IMR-90 (cell line): ENCODE results near the gene PYROXD2. TPM values are rescaled to one million over a fixed set of nuclear protein-coding genes. Genes with fewer than 3 reads are reported as not detected.

Experiments used
- ATAC-seq: fragments of 200-7000 bp; cut with Tn5 transposase; 2 replicates; pipeline ENCODE4 v1.9.1; 2020; ENCODE audit warnings: low read depth, mild to moderate bottlenecking, moderate library complexity
- BruUV-seq: library from RNA; stranded (reverse); fragments of 400-500 nt; replicated peaks from 2 replicates; lab custom pipeline; 2021; lab: Mats Ljungman, UMichigan
- CTCF ChIA-PET: fragments of 300-600 bp; formaldehyde crosslinking; extraction: SDS; loops from one replicate; lab custom pipeline; 2021; ENCODE audit warnings: antibody characterized with exemption; lab: Yijun Ruan, JAX
- POLR2A ChIA-PET: fragments of 300-600 bp; sonication (Branson Sonifier 250); formaldehyde crosslinking; loops from one replicate; lab custom pipeline; 2022; ENCODE audit warnings: antibody characterized with exemption; ENCODE audit not compliant: unreplicated experiment; lab: Charles Lee
- DNase-seq: peaks from one replicate; pipeline ENCODE4 v3.0.0; 2013
- H2AFZ ChIP-seq: replicated peaks from 2 replicates; pipeline ENCODE3; 2013; ENCODE audit warnings: low read length, mild to moderate bottlenecking; ENCODE audit not compliant: poor library complexity
- H2AK5ac ChIP-seq: 2 replicates; pipeline ENCODE4 v1.6.1; 2013; ENCODE audit warnings: low read depth, low read length, inconsistent platforms
- H2AK9ac ChIP-seq: replicated peaks from 2 replicates; pipeline ENCODE3; 2013; ENCODE audit warnings: mild to moderate bottlenecking, low read depth, low read length, moderate library complexity; ENCODE audit not compliant: poor library complexity
- H2BK120ac ChIP-seq: 2 replicates; pipeline ENCODE4 v1.6.1; 2013; ENCODE audit warnings: low read depth, low read length, inconsistent platforms
- H2BK15ac ChIP-seq: 3 replicates; pipeline ENCODE4 v1.6.1; 2013; ENCODE audit warnings: low read depth, low read length, inconsistent platforms
- H2BK20ac ChIP-seq: 2 replicates; pipeline ENCODE4 v1.6.1; 2013; ENCODE audit warnings: low read depth, mild to moderate bottlenecking, inconsistent platforms, low read length, moderate library complexity
- H2BK5ac ChIP-seq: 2 replicates; pipeline ENCODE4 v1.6.1; 2013; ENCODE audit warnings: mild to moderate bottlenecking, low read depth, low read length, inconsistent platforms; ENCODE audit not compliant: poor library complexity, severe bottlenecking
- H3K14ac ChIP-seq: replicated peaks from 2 replicates; pipeline ENCODE4 v1.6.1; 2013; ENCODE audit warnings: low read depth, low read length, inconsistent platforms
- H3K18ac ChIP-seq: 2 replicates; pipeline ENCODE4 v1.6.1; 2013; ENCODE audit warnings: low read depth, low read length, control low read depth
- H3K23ac ChIP-seq: 2 replicates; pipeline ENCODE4 v1.6.1; 2013; ENCODE audit warnings: low read depth, low read length, inconsistent platforms
- H3K27ac ChIP-seq: 2 replicates; pipeline ENCODE4 v1.5.1; 2013; ENCODE audit warnings: mild to moderate bottlenecking, control low read depth, low read length; ENCODE audit not compliant: insufficient read depth
- H3K27me3 ChIP-seq: 2 replicates; pipeline ENCODE4 v1.6.1; 2013; ENCODE audit warnings: low read length; ENCODE audit not compliant: control insufficient read depth, insufficient read depth
- H3K36me3 ChIP-seq: 2 replicates; pipeline ENCODE4 v1.6.1; 2013; ENCODE audit warnings: low read length, mixed read lengths; ENCODE audit not compliant: control insufficient read depth, insufficient read depth
- H3K4ac ChIP-seq: 2 replicates; pipeline ENCODE4 v1.6.1; 2013; ENCODE audit warnings: low read depth, low read length, inconsistent platforms
- H3K4me1 ChIP-seq: 2 replicates; pipeline ENCODE4 v1.6.1; 2013; ENCODE audit warnings: low read length, mixed read lengths; ENCODE audit not compliant: control insufficient read depth, insufficient read depth
- H3K4me2 ChIP-seq: 2 replicates; pipeline ENCODE4 v1.6.1; 2013; ENCODE audit warnings: low read depth, mild to moderate bottlenecking, control low read depth, low read length, moderate library complexity
- H3K4me3 ChIP-seq: 2 replicates; pipeline ENCODE4 v1.5.1; 2013; ENCODE audit warnings: low read depth, mild to moderate bottlenecking, control low read depth, low read length, moderate library complexity; ENCODE audit not compliant: insufficient read depth
- H3K56ac ChIP-seq: 2 replicates; pipeline ENCODE4 v1.6.1; 2013; ENCODE audit warnings: low read length, inconsistent platforms; ENCODE audit not compliant: insufficient read depth; ENCODE audit errors: extremely low read depth
- H3K79me1 ChIP-seq, 2 experiments: 2 replicates each; pipeline ENCODE4 v1.6.1; 2013; ENCODE audit warnings: low read length in 2 of 2, inconsistent platforms in 1 of 2, low read depth in 1 of 2
- H3K9ac ChIP-seq: 2 replicates; pipeline ENCODE4 v1.6.1; 2013; ENCODE audit warnings: low read depth, low read length, control low read depth
- H3K9me1 ChIP-seq: 2 replicates; pipeline ENCODE4 v1.6.1; 2013; ENCODE audit warnings: low read length, inconsistent platforms; ENCODE audit not compliant: insufficient read depth
- H3K9me3 ChIP-seq: 2 replicates; pipeline ENCODE4 v1.6.1; 2013; ENCODE audit warnings: low read length; ENCODE audit not compliant: control insufficient read depth, insufficient read depth
- H4K20me1 ChIP-seq: 2 replicates; pipeline ENCODE4 v1.6.1; 2013; ENCODE audit warnings: low read length, inconsistent platforms; ENCODE audit not compliant: insufficient read depth
- H4K5ac ChIP-seq: 2 replicates; pipeline ENCODE4 v1.6.1; 2013; ENCODE audit warnings: mild to moderate bottlenecking, low read depth, low read length, control low read depth
- H4K8ac ChIP-seq, 2 experiments: 2 replicates each; pipeline ENCODE4 v1.6.1; 2013; ENCODE audit warnings: low read depth in 2 of 2, low read length in 2 of 2, control low read depth in 1 of 2, inconsistent platforms in 1 of 2
- H4K91ac ChIP-seq: 2 replicates; pipeline ENCODE4 v1.6.1; 2013; ENCODE audit warnings: low read depth, low read length, inconsistent platforms; ENCODE audit not compliant: insufficient read depth
- BHLHE40 ChIP-seq: fragments of 150-350 bp; IDR thresholded peaks from 2 replicates; pipeline ENCODE4 v1.6.1; 2016; ENCODE audit warnings: mild to moderate bottlenecking, low read depth, low read length
- MAZ ChIP-seq: IDR thresholded peaks from 2 replicates; pipeline ENCODE4 v1.6.1; 2012; ENCODE audit warnings: low read depth, mild to moderate bottlenecking, low read length, improper control_type of control experiment, moderate library complexity, borderline replicate concordance
- WGBS, 2 experiments: methylation state at CpG; one replicate each; pipeline versions ENCODE4 v1.1.5 to v1.1.7; 2013; ENCODE audit warnings: missing lambda C conversion rate in 2 of 2; ENCODE audit not compliant: insufficient read length in 1 of 2; ENCODE audit errors: extremely low coverage in 2 of 2; 5-methylcytosine and 5-hydroxymethylcytosine counted together
- dilution Hi-C: fragments of 300-500 bp; cut with HindIII; formaldehyde crosslinking; loops from one replicate; pipeline ENCODE4 v1.14.3; 2018; ENCODE audit warnings: low sequenced_read_pairs; ENCODE audit not compliant: unreplicated experiment
- in situ Hi-C: fragments of 300-500 bp; cut with MboI; formaldehyde crosslinking; loops from 3 replicates; pipeline ENCODE4 v1.14.3; 2019; ENCODE audit warnings: low sequenced_read_pairs, inconsistent platforms, mixed read lengths
- intact Hi-C: fragments of 100-400 bp; cut with micrococcal nuclease; formaldehyde crosslinking; loops from 2 replicates; pipeline ENCODE4 v1.10.0; 2022
- polyA plus RNA-seq, 3 experiments: library from polyadenylated mRNA; depleted of rRNA; stranded (reverse); fragments of >200 nt; gene quantifications; 2 replicates each; pipeline ENCODE4 v1.2.3, GENCODE V29; 2012; ENCODE audit warnings: low replicate concordance in 1 of 3
- total RNA-seq: library from RNA; depleted of rRNA; stranded (reverse); fragments of >200 nt; gene quantifications from 2 replicates; pipeline ENCODE4 v1.2.3, GENCODE V29; 2012

Gene PYROXD2
- total and polyA plus RNA-seq, 2 of the 4 experiments (the other 2 are of a cell fraction): 6.5 to 16.3 TPM

DNA sequence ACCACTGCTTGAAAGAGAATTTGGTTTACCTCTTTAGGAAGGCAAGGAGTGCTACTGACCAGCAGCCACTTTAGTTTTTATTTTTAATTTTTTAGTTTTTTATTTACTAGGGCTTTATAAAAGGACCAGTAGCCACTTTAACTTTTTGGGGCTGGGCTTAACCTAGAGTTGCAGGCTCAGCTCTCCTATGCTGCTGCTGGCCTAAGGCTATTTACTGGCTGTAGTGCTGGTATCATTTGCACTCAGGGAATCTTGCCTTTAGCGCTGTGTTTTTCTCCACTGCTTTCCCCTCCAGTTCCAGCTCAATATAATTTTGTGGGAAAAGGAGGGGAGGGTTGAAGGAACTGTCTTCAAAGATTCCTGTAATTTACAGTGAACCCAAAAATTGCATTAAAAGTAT, 18.4 kb upstream of the PYROXD2 start:
- intact Hi-C loops: no loop called here
- POLR2A ChIA-PET: no interaction called here
- WGBS, 2 experiments: no CpG with 5 or more reads among the region's 1 CpG

More for the DNA sequence above, 18.4 kb upstream of the PYROXD2 start:
- TF ChIP-seq BHLHE40: no peak
- no peak for TF ChIP-seq MAZ
- H3K9ac ChIP-seq: no peak overlapping the region
- H3K23ac ChIP-seq: no peak overlapping the region
- H3K4me1 ChIP-seq: peaks cover 9% of the 10 kb centered on the region; the same call in 1 of the 2 replicates
- peaks cover 15% of the 10 kb centered on the region for H3K9me1 ChIP-seq
- H4K91ac ChIP-seq: no peak overlapping the region
- no peak overlapping the region for H2AK9ac ChIP-seq
- DNase-seq: no peak
- in situ Hi-C loops: no loop called here
- H3K27me3 ChIP-seq: no peaks in the 10 kb centered on the region
- H3K9me3 ChIP-seq: no peaks in the 10 kb centered on the region
- no TSS peak for BruUV-seq
- no peak overlapping the region for H3K18ac ChIP-seq
- H4K8ac ChIP-seq: no peak overlapping the region
- no peak overlapping the region for H3K56ac ChIP-seq
- no peak overlapping the region for H2AFZ ChIP-seq
- no peak overlapping the region for H2BK5ac ChIP-seq
- no peak overlapping the region for H2AK5ac ChIP-seq
- no peak overlapping the region for H2BK20ac ChIP-seq
- no peak overlapping the region for H3K27ac ChIP-seq
- no peak overlapping the region for H4K5ac ChIP-seq
- H3K4me3 ChIP-seq: no peak overlapping the region
- no peak for ATAC-seq
- H4K20me1 ChIP-seq: no peaks in the 10 kb centered on the region
- peaks cover 58% of the 10 kb centered on the region for H3K36me3 ChIP-seq
- no peak overlapping the region for H3K14ac ChIP-seq
- H3K79me1 ChIP-seq: peaks cover 3 to 7% of the 10 kb centered on the region in 2 experiments; a peak in 2 of 4 replicates
- H2BK120ac ChIP-seq: no peak overlapping the region
- CTCF ChIA-PET: no interaction called here
- no peak overlapping the region for H2BK15ac ChIP-seq
- H3K4ac ChIP-seq: no peak overlapping the region
- dilution Hi-C loops: no loop called here
- no peak overlapping the region for H3K4me2 ChIP-seq
